Iris pigment epithelial cell (primary cell): ENCODE results near the gene C1orf167.

Source experiments
- DNase-seq: peaks from one replicate; pipeline ENCODE4 v3.0.0-alpha.2; 2011; ENCODE audit warnings: low read depth

The C1orf167 gene

GRCh38 chr1:11761988-11762406 lies at the start of gene C1orf167:
Gene C1orf167 (plus strand): TSS chr1:11762193. CDS start chr1:11764401, 2,208 bp downstream.
- no peak for DNase-seq

GRCh38 chr1:11712285-11712684 lies 49.7 kb upstream of the C1orf167 start:
- no peak for DNase-seq

- DNase-seq: no peak
Measured at GRCh38 chr1:11713095-11713494, 48.9 kb upstream of the C1orf167 start.

- no peak for DNase-seq
Measured at GRCh38 chr1:11714831-11715575, 47.0 kb upstream of the C1orf167 start.

GRCh38 chr1:11719313-11720032 lies 42.5 kb upstream of the C1orf167 start:
- DNase-seq: peak; percentile 45

GRCh38 chr1:11720033-11720376 lies 42.0 kb upstream of the C1orf167 start:
- DNase-seq: no peak

- no peak for DNase-seq
Measured at GRCh38 chr1:11720525-11720924, 41.5 kb upstream of the C1orf167 start.

GRCh38 chr1:11721311-11721710 lies 40.7 kb upstream of the C1orf167 start:
- no peak for DNase-seq

GRCh38 chr1:11722538-11722937 lies 39.5 kb upstream of the C1orf167 start:
- no peak for DNase-seq

- no peak for DNase-seq
Measured at GRCh38 chr1:11725616-11726015, 36.4 kb upstream of the C1orf167 start.

GRCh38 chr1:11727119-11727518 lies 34.9 kb upstream of the C1orf167 start:
- DNase-seq: no peak

- DNase-seq: no peak
Measured at GRCh38 chr1:11728126-11728806, 33.7 kb upstream of the C1orf167 start.

- DNase-seq: no peak
Measured at GRCh38 chr1:11729155-11729497, 32.9 kb upstream of the C1orf167 start.

GRCh38 chr1:11729498-11730428 lies 32.2 kb upstream of the C1orf167 start:
- no peak for DNase-seq

GRCh38 chr1:11730429-11730891 lies 31.5 kb upstream of the C1orf167 start:
- DNase-seq: peak; percentile 65

GRCh38 chr1:11731691-11732283 lies 30.2 kb upstream of the C1orf167 start:
- peak; percentile 82 for DNase-seq

- no peak for DNase-seq
Measured at GRCh38 chr1:11733306-11733705, 28.7 kb upstream of the C1orf167 start.

- DNase-seq: peak; percentile 23
Measured at GRCh38 chr1:11735531-11735853, 26.5 kb upstream of the C1orf167 start.

GRCh38 chr1:11735854-11736745 lies 25.9 kb upstream of the C1orf167 start, which contains the start of gene AGTRAP:
Gene AGTRAP (plus strand): TSS chr1:11736136. CDS start chr1:11736209, 73 bp downstream.
- peak; percentile 91 for DNase-seq
